HepG2 (cell line): ENCODE results near the gene AP4M1. TPM values are rescaled to one million over a fixed set of nuclear protein-coding genes. Genes with fewer than 3 reads are reported as not detected.
A peak's percentile ranks its signal among the peaks of the same experiment; 100 is the strongest.

Experiments
- CBFB ChIP-seq: sonication (generic); formaldehyde crosslinking; IDR thresholded peaks from 2 replicates; pipeline ENCODE4 v1.4.0; 2020; ENCODE audit warnings: missing genetic modification reagents
- CREBL2 ChIP-seq: sonication (generic); formaldehyde crosslinking; IDR thresholded peaks from 2 replicates; pipeline ENCODE4 v1.8.1; 2023; ENCODE audit warnings: missing genetic modification reagents, mild to moderate bottlenecking, borderline replicate concordance
- DRAP1 ChIP-seq: IDR thresholded peaks from 2 replicates; pipeline ENCODE4 v1.6.1; 2016; ENCODE audit warnings: missing genetic modification reagents, missing compliant biosample characterization
- ERF ChIP-seq: IDR thresholded peaks from 2 replicates; pipeline ENCODE4 v1.6.1; 2018; ENCODE audit warnings: missing biosample characterization, missing genetic modification reagents
- MIER2 ChIP-seq: IDR thresholded peaks from 2 replicates; pipeline ENCODE4 v1.6.1; 2016; ENCODE audit warnings: missing biosample characterization, missing genetic modification reagents
- MNT ChIP-seq: fragments of 450-650 bp; IDR thresholded peaks from 2 replicates; pipeline ENCODE4 v1.6.1; 2016
- MTF2 ChIP-seq: sonication (generic); formaldehyde crosslinking; IDR thresholded peaks from 2 replicates; pipeline ENCODE4 v1.5.0; 2020; ENCODE audit warnings: missing genetic modification reagents, borderline replicate concordance
- NFATC3 ChIP-seq: sonication (generic); formaldehyde crosslinking; IDR thresholded peaks from 2 replicates; pipeline ENCODE4 v1.5.1; 2020; ENCODE audit warnings: mild to moderate bottlenecking, missing genetic modification reagents
- PRDM4 ChIP-seq: sonication (generic); formaldehyde crosslinking; IDR thresholded peaks from 2 replicates; pipeline ENCODE4 v1.9.0; 2021; ENCODE audit warnings: missing genetic modification reagents, borderline replicate concordance
- REPIN1 ChIP-seq: sonication (generic); formaldehyde crosslinking; IDR thresholded peaks from 2 replicates; pipeline ENCODE4 v1.8.0; 2022; ENCODE audit warnings: missing genetic modification reagents, low read depth, mild to moderate bottlenecking, borderline replicate concordance
- RXRA ChIP-seq: sonication (generic); formaldehyde crosslinking; IDR thresholded peaks from 2 replicates; pipeline ENCODE4 v1.5.1; 2020; ENCODE audit warnings: missing genetic modification reagents
- SIX4 ChIP-seq: sonication (generic); formaldehyde crosslinking; IDR thresholded peaks from 2 replicates; pipeline ENCODE4 v1.4.0; 2020; ENCODE audit warnings: missing genetic modification reagents
- SMARCE1 ChIP-seq: fragments of 450-650 bp; IDR thresholded peaks from 2 replicates; pipeline ENCODE4 v1.6.1; 2017; ENCODE audit warnings: borderline replicate concordance
- TCF7L2 ChIP-seq: IDR thresholded peaks from 2 replicates; pipeline ENCODE4 v1.6.1; 2011; ENCODE audit warnings: mild to moderate bottlenecking, low read depth, low read length, moderate library complexity
- TEF ChIP-seq: sonication (generic); formaldehyde crosslinking; IDR thresholded peaks from 2 replicates; pipeline ENCODE4 v1.5.0; 2020; ENCODE audit warnings: missing genetic modification reagents
- TSC22D2 ChIP-seq: sonication (generic); formaldehyde crosslinking; IDR thresholded peaks from 2 replicates; pipeline ENCODE4 v1.5.1; 2020; ENCODE audit warnings: missing genetic modification reagents, mild to moderate bottlenecking, borderline replicate concordance
- U2AF1 ChIP-seq: fragments of 200-400 bp; formaldehyde crosslinking; optimal IDR thresholded peaks from 2 replicates; pipeline ENCODE3; 2017; ENCODE audit warnings: mild to moderate bottlenecking, low read depth, low read length
- ZFP36L1 ChIP-seq: sonication (generic); formaldehyde crosslinking; IDR thresholded peaks from 2 replicates; pipeline ENCODE4 v1.8.0; 2022; ENCODE audit warnings: mild to moderate bottlenecking, missing genetic modification reagents, moderate library complexity
- ZFP62 ChIP-seq: sonication (generic); formaldehyde crosslinking; IDR thresholded peaks from 2 replicates; pipeline ENCODE4 v1.4.0; 2020; ENCODE audit warnings: missing genetic modification reagents
- ZNF138 ChIP-seq: sonication (generic); formaldehyde crosslinking; IDR thresholded peaks from 2 replicates; pipeline ENCODE4 v1.5.0; 2020; ENCODE audit warnings: mild to moderate bottlenecking, low read depth, missing genetic modification reagents
- ZNF224 ChIP-seq: sonication (generic); formaldehyde crosslinking; IDR thresholded peaks from 2 replicates; pipeline ENCODE4 v1.5.0; 2020; ENCODE audit warnings: mild to moderate bottlenecking, missing genetic modification reagents
- ZNF335 ChIP-seq: sonication (generic); formaldehyde crosslinking; IDR thresholded peaks from 2 replicates; pipeline ENCODE4 v1.4.0; 2020; ENCODE audit warnings: missing genetic modification reagents
- ZNF432 ChIP-seq: sonication (generic); formaldehyde crosslinking; IDR thresholded peaks from 2 replicates; pipeline ENCODE4 v1.5.0; 2020; ENCODE audit warnings: missing genetic modification reagents, mild to moderate bottlenecking, borderline replicate concordance
- ZNF577 ChIP-seq: sonication (generic); formaldehyde crosslinking; IDR thresholded peaks from 2 replicates; pipeline ENCODE4 v1.4.0; 2020; ENCODE audit warnings: mild to moderate bottlenecking, low read depth, missing genetic modification reagents, borderline replicate concordance
- ZNF607 ChIP-seq: sonication (generic); formaldehyde crosslinking; IDR thresholded peaks from 2 replicates; pipeline ENCODE4 v1.5.1; 2020; ENCODE audit warnings: missing genetic modification reagents, mild to moderate bottlenecking, borderline replicate concordance
- ZNF660 ChIP-seq: sonication (generic); formaldehyde crosslinking; IDR thresholded peaks from 2 replicates; pipeline ENCODE4 v1.5.1; 2020; ENCODE audit warnings: mild to moderate bottlenecking, low read depth, missing genetic modification reagents, borderline replicate concordance
- polyA plus RNA-seq, 8 experiments: library from polyadenylated mRNA; depleted of rRNA in 3 of 8; stranded (reverse) in 7 of 8; unstranded in 1 of 8; fragments of >200 nt; fragmentation: Illumina TruSeq in 4 of 8; extraction: Trizol in 4 of 8; gene quantifications; 2 replicates each; pipeline versions ENCODE4 v1.2.1 to v1.2.3, GENCODE V29; 2011 to 2016; ENCODE audit warnings: low read depth in 4 of 8, missing spikeins in 1 of 8, mixed read lengths in 1 of 8; ENCODE audit not compliant: insufficient read depth in 1 of 8
- total RNA-seq, 5 experiments: library from RNA; depleted of rRNA; stranded (reverse); fragments of >200 nt; fragmentation: Illumina TruSeq; extraction: Trizol; gene quantifications; 2 replicates each; pipeline ENCODE4 v1.2.3, GENCODE V29; 2016; ENCODE audit warnings: low read depth in 1 of 5

Gene AP4M1
- total and polyA plus RNA-seq, 2 of the 13 experiments (the other 11 are each of a cell fraction or from before 2014, with no cell fraction given), result 6.3 to 9.7 TPM

- TF ChIP-seq TSC22D2 (CRISPR knock-in tag), result peak; percentile 86
- TF ChIP-seq SMARCE1, result no peak
- no peak for TF ChIP-seq ZNF660
- TF ChIP-seq MIER2 (CRISPR knock-in tag), result peak; percentile 40; the same call in 1 of the 2 replicates
- TF ChIP-seq ZNF607 (CRISPR knock-in tag), result peak; percentile 18; the same call in 1 of the 2 replicates
- TF ChIP-seq TEF (CRISPR knock-in tag), result no peak
- no peak for TF ChIP-seq U2AF1
- TF ChIP-seq CREBL2 (CRISPR knock-in tag), result no peak
- TF ChIP-seq DRAP1, result peak; percentile 99
- TF ChIP-seq ERF (CRISPR knock-in tag), result peak; percentile 93
- no peak for TF ChIP-seq CBFB (CRISPR knock-in tag)
- TF ChIP-seq ZNF335 (CRISPR knock-in tag), result peak; percentile 82; the same call in 1 of the 2 replicates
- no peak for TF ChIP-seq PRDM4 (CRISPR knock-in tag)
- TF ChIP-seq SIX4 (CRISPR knock-in tag), result 0 out of 2 replicates have a peak, but pooled peaks have one; percentile 19
- 0 out of 2 replicates have a peak, but pooled peaks have one; percentile 21 for TF ChIP-seq ZNF138 (CRISPR knock-in tag)
- TF ChIP-seq TCF7L2, result no peak
- TF ChIP-seq MNT, result peak; percentile 55
- TF ChIP-seq ZNF432 (CRISPR knock-in tag), result no peak
- TF ChIP-seq ZFP36L1 (CRISPR knock-in tag), result no peak
- TF ChIP-seq RXRA (CRISPR knock-in tag), result peak; percentile 46
- no peak for TF ChIP-seq MTF2
- TF ChIP-seq REPIN1, result peak; percentile 69
- TF ChIP-seq ZNF224 (CRISPR knock-in tag), result no peak
- TF ChIP-seq ZFP62 (CRISPR knock-in tag), result no peak
- no peak; the same call in 1 of the 2 replicates for TF ChIP-seq NFATC3
- TF ChIP-seq ZNF577, result no peak
Observed at GRCh38 chr7:100148559-100149328, 47.3 kb downstream of the AP4M1 start, which contains the start of gene LAMTOR4 (continued).
